DND-41 (cell line): ENCODE measurements around the gene ZNF329.

ENCODE experiments used
- ATAC-seq: fragments of 200-7000 bp; cut with Tn5 transposase; 3 replicates; pipeline ENCODE4 v1.9.1; 2021; ENCODE audit warnings: low read depth; ENCODE audit not compliant: insufficient read depth
- DNase-seq: peaks from one replicate; pipeline ENCODE4 v3.0.0-alpha.2; 2020
- H2AFZ ChIP-seq: 2 replicates; pipeline ENCODE4 v1.6.0; 2012; ENCODE audit warnings: low read depth, low read length
- H3K27ac ChIP-seq: 2 replicates; pipeline ENCODE4 v1.5.1; 2012; ENCODE audit warnings: low read length, inconsistent platforms
- H3K27me3 ChIP-seq: fragments of 200-600 bp; sonication (generic); 2 replicates; pipeline ENCODE4 v1.6.0; 2012; ENCODE audit warnings: low read length, mild to moderate bottlenecking, inconsistent platforms; ENCODE audit not compliant: insufficient read depth, poor library complexity
- H3K36me3 ChIP-seq: 2 replicates; pipeline ENCODE4 v1.5.1; 2012; ENCODE audit warnings: low read length, inconsistent platforms; ENCODE audit not compliant: insufficient read depth
- H3K4me1 ChIP-seq: 2 replicates; pipeline ENCODE4 v1.5.1; 2012; ENCODE audit warnings: mild to moderate bottlenecking, low read length; ENCODE audit not compliant: insufficient read depth
- H3K4me2 ChIP-seq: 2 replicates; pipeline ENCODE4 v1.6.0; 2012; ENCODE audit warnings: mild to moderate bottlenecking, moderate library complexity, low read length, inconsistent platforms; ENCODE audit not compliant: insufficient read depth
- H3K4me3 ChIP-seq, 2 experiments: fragments of 200-600 bp in 1 of 2; shearing (Covaris generic) in 1 of 2; 2 replicates each; pipeline ENCODE4 v1.5.1; 2012 to 2016; ENCODE audit warnings: inconsistent platforms in 2 of 2, low read length in 2 of 2, mild to moderate bottlenecking in 2 of 2, low read depth in 1 of 2, moderate library complexity in 1 of 2
- H3K79me2 ChIP-seq: 2 replicates; pipeline ENCODE4 v1.6.0; 2012; ENCODE audit warnings: low read length, inconsistent platforms; ENCODE audit not compliant: insufficient read depth
- H3K9ac ChIP-seq: 2 replicates; pipeline ENCODE4 v1.6.0; 2012; ENCODE audit warnings: low read depth, mild to moderate bottlenecking, inconsistent platforms, low read length, moderate library complexity
- H3K9me3 ChIP-seq: 2 replicates; pipeline ENCODE4 v1.5.1; 2012; ENCODE audit warnings: low read length, moderate library complexity, mild to moderate bottlenecking, inconsistent platforms; ENCODE audit not compliant: insufficient read depth, severe bottlenecking
- H4K20me1 ChIP-seq: 2 replicates; pipeline ENCODE4 v1.6.0; 2012; ENCODE audit warnings: low read length; ENCODE audit not compliant: insufficient read depth
- EZH2 ChIP-seq: IDR thresholded peaks from 3 replicates; pipeline ENCODE4 v1.6.1; 2012; ENCODE audit warnings: borderline replicate concordance, low read depth, mild to moderate bottlenecking, moderate library complexity, low read length, inconsistent platforms; ENCODE audit not compliant: severe bottlenecking
- TF ChIP-seq, protein P1 (sequence below): IDR thresholded peaks from 2 replicates; pipeline ENCODE4 v1.5.1; 2012; ENCODE audit warnings: borderline replicate concordance, low read length, moderate library complexity, mild to moderate bottlenecking; ENCODE audit not compliant: poor library complexity, severe bottlenecking; ENCODE audit errors: extremely low read depth

ZNF329 gene

DNA sequence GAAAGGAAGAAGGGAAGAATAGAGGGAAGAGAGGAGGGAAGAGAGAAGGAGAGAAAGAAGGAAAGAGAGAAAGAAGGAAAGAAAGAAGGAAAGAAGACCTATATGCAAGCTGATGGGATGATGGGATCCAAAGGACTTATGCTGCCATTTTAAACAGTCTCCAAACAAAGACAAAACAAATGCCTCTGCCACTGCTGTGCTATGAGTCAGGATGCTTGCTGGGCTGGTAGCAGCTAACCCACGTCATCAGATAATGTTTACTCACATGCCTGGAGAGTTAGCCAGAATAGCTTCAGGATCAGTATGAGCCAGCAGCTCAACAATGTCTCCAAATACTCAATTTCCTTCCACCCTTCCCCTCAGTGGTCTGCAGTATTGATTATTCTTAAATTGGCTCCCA is 20.3 kb upstream of the ZNF329 start:
- no peak overlapping the region for H2AFZ ChIP-seq
- no peak for TF ChIP-seq EZH2
- TF ChIP-seq, protein P1, sequence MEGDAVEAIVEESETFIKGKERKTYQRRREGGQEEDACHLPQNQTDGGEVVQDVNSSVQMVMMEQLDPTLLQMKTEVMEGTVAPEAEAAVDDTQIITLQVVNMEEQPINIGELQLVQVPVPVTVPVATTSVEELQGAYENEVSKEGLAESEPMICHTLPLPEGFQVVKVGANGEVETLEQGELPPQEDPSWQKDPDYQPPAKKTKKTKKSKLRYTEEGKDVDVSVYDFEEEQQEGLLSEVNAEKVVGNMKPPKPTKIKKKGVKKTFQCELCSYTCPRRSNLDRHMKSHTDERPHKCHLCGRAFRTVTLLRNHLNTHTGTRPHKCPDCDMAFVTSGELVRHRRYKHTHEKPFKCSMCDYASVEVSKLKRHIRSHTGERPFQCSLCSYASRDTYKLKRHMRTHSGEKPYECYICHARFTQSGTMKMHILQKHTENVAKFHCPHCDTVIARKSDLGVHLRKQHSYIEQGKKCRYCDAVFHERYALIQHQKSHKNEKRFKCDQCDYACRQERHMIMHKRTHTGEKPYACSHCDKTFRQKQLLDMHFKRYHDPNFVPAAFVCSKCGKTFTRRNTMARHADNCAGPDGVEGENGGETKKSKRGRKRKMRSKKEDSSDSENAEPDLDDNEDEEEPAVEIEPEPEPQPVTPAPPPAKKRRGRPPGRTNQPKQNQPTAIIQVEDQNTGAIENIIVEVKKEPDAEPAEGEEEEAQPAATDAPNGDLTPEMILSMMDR: no peak
- no peaks in the 10 kb centered on the region for H3K36me3 ChIP-seq
- no peaks in the 10 kb centered on the region for H3K4me1 ChIP-seq
- H3K9ac ChIP-seq: no peak overlapping the region
- no peak overlapping the region for H3K27ac ChIP-seq
- H3K27me3 ChIP-seq: no peaks in the 10 kb centered on the region
- DNase-seq (no peak), ATAC-seq (no peak)
- H3K9me3 ChIP-seq: peaks cover 24% of the 10 kb centered on the region
- H3K4me3 ChIP-seq: no peak overlapping the region
- H3K4me2 ChIP-seq: no peak overlapping the region
- H4K20me1 ChIP-seq: no peaks in the 10 kb centered on the region
- H3K79me2 ChIP-seq: no peaks in the 10 kb centered on the region

DNA sequence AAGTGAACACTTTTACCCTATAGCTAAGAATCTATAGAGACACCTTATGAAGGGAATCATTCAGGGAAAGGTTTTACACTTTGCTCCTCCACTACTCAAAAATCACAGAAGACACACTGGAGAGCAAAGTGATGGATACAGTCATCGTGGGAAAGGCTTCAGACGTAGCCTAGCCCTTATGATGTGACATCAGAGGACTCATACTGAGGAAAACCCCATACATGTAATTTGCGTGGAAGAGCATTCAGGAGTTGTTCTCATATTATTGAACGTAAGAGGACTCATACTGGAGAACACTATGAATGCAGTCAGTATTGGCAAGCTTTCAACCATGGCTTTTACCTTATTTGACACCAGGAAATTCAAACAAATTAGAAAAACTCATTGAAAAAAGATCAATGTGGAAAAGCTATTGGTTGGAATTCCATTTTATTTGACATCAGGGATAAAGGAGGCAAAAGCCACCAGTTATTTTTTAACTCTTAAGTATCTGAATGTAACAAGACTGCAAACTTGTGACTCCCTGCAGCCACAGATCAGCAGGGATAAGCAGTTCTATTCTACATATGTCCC is 16.2 kb upstream of the ZNF329 start:
- H4K20me1 ChIP-seq: no peaks in the 10 kb centered on the region
- no peak overlapping the region for H3K4me3 ChIP-seq
- H3K27ac ChIP-seq: no peak overlapping the region
- H2AFZ ChIP-seq: no peak overlapping the region
- no peak overlapping the region for H3K9ac ChIP-seq
- H3K27me3 ChIP-seq: no peaks in the 10 kb centered on the region
- H3K4me2 ChIP-seq: no peak overlapping the region
- no peaks in the 10 kb centered on the region for H3K79me2 ChIP-seq
- TF ChIP-seq, protein P1: no peak
- TF ChIP-seq EZH2: no peak
- no peaks in the 10 kb centered on the region for H3K4me1 ChIP-seq
- peaks cover 30% of the 10 kb centered on the region for H3K9me3 ChIP-seq
- ATAC-seq (no peak), DNase-seq (no peak)
- H3K36me3 ChIP-seq: no peaks in the 10 kb centered on the region

DNA sequence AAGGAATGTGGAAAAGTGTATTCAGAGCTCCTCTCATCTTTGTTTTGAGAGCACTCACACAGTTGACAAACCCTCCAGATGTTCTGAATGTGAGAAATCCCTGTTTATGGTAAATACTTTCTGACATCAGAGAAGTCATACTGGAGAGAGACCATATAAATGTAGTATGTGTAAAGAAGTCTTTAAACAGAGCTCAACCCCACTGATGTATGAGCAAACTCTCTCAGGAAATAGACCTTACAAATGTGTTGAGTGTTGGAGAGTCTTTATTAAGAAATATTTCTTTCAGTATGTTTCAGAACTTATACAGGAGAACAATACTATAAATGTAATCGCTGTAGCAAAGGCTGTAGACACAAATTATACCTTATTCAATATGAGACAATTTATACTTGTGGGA is 15.7 kb upstream of the ZNF329 start:
- no peak overlapping the region for H3K4me3 ChIP-seq
- H3K9me3 ChIP-seq: peaks cover 30% of the 10 kb centered on the region
- DNase-seq (no peak), ATAC-seq (no peak)
- no peak overlapping the region for H3K4me2 ChIP-seq
- H2AFZ ChIP-seq: no peak overlapping the region
- no peaks in the 10 kb centered on the region for H3K4me1 ChIP-seq
- H3K27ac ChIP-seq: no peak overlapping the region
- H3K9ac ChIP-seq: no peak overlapping the region
- no peaks in the 10 kb centered on the region for H3K27me3 ChIP-seq
- no peaks in the 10 kb centered on the region for H3K36me3 ChIP-seq
- no peaks in the 10 kb centered on the region for H4K20me1 ChIP-seq
- no peaks in the 10 kb centered on the region for H3K79me2 ChIP-seq
- no peak for TF ChIP-seq EZH2
- TF ChIP-seq, protein P1: no peak
